ENCODE results near the gene TPSD1. TPM values are rescaled to one million over a fixed set of nuclear protein-coding genes. Genes with fewer than 3 reads are reported as not detected.

Gene TPSD1
- total RNA-seq, 1 donor from 2014 or later = 9.4 TPM

- H3K36me3 ChIP-seq = no peaks in the 10 kb centered on the region
- no peaks in the 10 kb centered on the region for H3K4me1 ChIP-seq
- no peak for TF ChIP-seq CTCF (IDR thresholded peaks at IDR 0.05)
- DNase-seq (no peak), ATAC-seq (no peak)
- H3K27ac ChIP-seq = no peak overlapping the region
- intact Hi-C loops (cut with DNase I) = no loop called here
- no peak overlapping the region for H3K4me3 ChIP-seq
- H3K27me3 ChIP-seq = no peaks in the 10 kb centered on the region
- H3K9me3 ChIP-seq = no peaks in the 10 kb centered on the region
Measured at GRCh38 chr16:1218930-1219611, 36.8 kb upstream of the TPSD1 start.

- DNase-seq = no peak
- H3K36me3 ChIP-seq = no peaks in the 10 kb centered on the region
- TF ChIP-seq CTCF (IDR thresholded peaks at IDR 0.05) = no peak
- H3K27me3 ChIP-seq = no peaks in the 10 kb centered on the region
- no peak overlapping the region for H3K27ac ChIP-seq
- intact Hi-C loops (cut with DNase I) = no loop called here
- no peaks in the 10 kb centered on the region for H3K4me1 ChIP-seq
- H3K9me3 ChIP-seq = no peaks in the 10 kb centered on the region
- no peak overlapping the region for H3K4me3 ChIP-seq
- no peak for ATAC-seq
Measured at GRCh38 chr16:1220098-1220728, 35.7 kb upstream of the TPSD1 start.

GRCh38 chr16:1220841-1221627 is 34.8 kb upstream of the TPSD1 start:
- Histone ChIP-seq H3K9me3 (no peaks in the 10 kb centered on the region), H3K27me3 (no peaks in the 10 kb centered on the region), H3K36me3 (no peaks in the 10 kb centered on the region), H3K4me1 (no peaks in the 10 kb centered on the region), H3K27ac (no peak overlapping the region), H3K4me3 (no peak overlapping the region)
- DNase-seq (no peak), ATAC-seq (no peak)
- intact Hi-C loops (cut with DNase I) = no loop called here
- no peak for TF ChIP-seq CTCF (IDR thresholded peaks at IDR 0.05)

- no peak for TF ChIP-seq CTCF (IDR thresholded peaks at IDR 0.05)
- H3K4me3 ChIP-seq = no peak overlapping the region
- no peaks in the 10 kb centered on the region for H3K36me3 ChIP-seq
- no peaks in the 10 kb centered on the region for H3K9me3 ChIP-seq
- no peaks in the 10 kb centered on the region for H3K27me3 ChIP-seq
- intact Hi-C loops (cut with DNase I) = no loop called here
- no peak overlapping the region for H3K27ac ChIP-seq
- H3K4me1 ChIP-seq = no peaks in the 10 kb centered on the region
- ATAC-seq (no peak), DNase-seq (no peak)
Measured at GRCh38 chr16:1221628-1222552, 34.0 kb upstream of the TPSD1 start.

All from upper lobe of right lung (tissue), 1 donor.